Spleen (tissue), 11 donors: ENCODE measurements around the gene MAB21L3. TPM values are rescaled to one million over a fixed set of nuclear protein-coding genes. Genes with fewer than 3 reads are reported as not detected.
"Not testable (repeated sequence)": the region's sequence is repeated elsewhere in the genome, so short reads cannot be mapped to it uniquely, and the experiment has no call there.

Experiments
- DNase-seq: peaks from one replicate; pipeline ENCODE4 v3.0.0-alpha.2; 2020
- H3K27ac ChIP-seq, 8 donors: fragments of 200-600 bp; sonication (generic) in 7 of 8; 1 replicate in 4 of 8; 2 replicates in 4 of 8; pipeline versions ENCODE4 v1.5.0 to v1.8.0; 2016 to 2021; ENCODE audit warnings: inconsistent platforms in 4 of 8, mild to moderate bottlenecking in 4 of 8, moderate library complexity in 1 of 8
- H3K27me3 ChIP-seq, 7 donors: fragments of 200-600 bp; sonication (generic) in 6 of 7; replicated peaks in 1 of 7; 1 replicate in 4 of 7; 2 replicates in 3 of 7; pipeline versions ENCODE4 v1.5.0 to v1.8.0; 2016 to 2021; ENCODE audit warnings: inconsistent platforms in 3 of 7, mild to moderate bottlenecking in 1 of 7
- H3K36me3 ChIP-seq, 6 donors: fragments of 200-600 bp; sonication (generic) in 5 of 6; 1 replicate in 4 of 6; 2 replicates in 2 of 6; pipeline versions ENCODE4 v1.5.0 to v1.8.0; 2016 to 2021; ENCODE audit warnings: inconsistent platforms in 2 of 6
- H3K4me1 ChIP-seq, 6 donors: fragments of 200-600 bp; sonication (generic) in 5 of 6; 1 replicate in 3 of 6; 2 replicates in 3 of 6; pipeline versions ENCODE4 v1.5.0 to v1.8.0; 2016 to 2021; ENCODE audit warnings: inconsistent platforms in 3 of 6
- H3K4me3 ChIP-seq, 8 donors: fragments of 200-600 bp; sonication (generic) in 7 of 8; 1 replicate in 4 of 8; 2 replicates in 4 of 8; pipeline versions ENCODE4 v1.5.0 to v1.8.0; 2016 to 2021; ENCODE audit warnings: inconsistent platforms in 4 of 8, mild to moderate bottlenecking in 4 of 8, moderate library complexity in 2 of 8
- H3K9me3 ChIP-seq, 8 donors: fragments of 200-600 bp; sonication (generic) in 7 of 8; 1 replicate in 4 of 8; 2 replicates in 4 of 8; pipeline versions ENCODE4 v1.5.0 to v1.8.0; 2016 to 2021; ENCODE audit warnings: inconsistent platforms in 4 of 8
- POLR2A ChIP-seq, 3 donors: fragments of 450-650 bp; IDR thresholded peaks; one replicate each; pipeline ENCODE4 v1.5.1; 2017; ENCODE audit warnings: antibody characterized with exemption in 3 of 3, mild to moderate bottlenecking in 1 of 3
- POLR2AphosphoS5 ChIP-seq, 3 donors: sonication (generic); formaldehyde crosslinking; IDR thresholded peaks; one replicate each; pipeline ENCODE4 v1.5.1; 2017; ENCODE audit warnings: antibody characterized with exemption in 3 of 3
- WGBS, 5 donors: extraction: QIAGEN DNeasy Blood & Tissue Kit in 3 of 5; methylation state at CpG; one replicate each; pipeline versions ENCODE4 v1.1.5 to v1.1.7; 2013 to 2018; 5-methylcytosine and 5-hydroxymethylcytosine counted together
- intact Hi-C: fragments of 100-400 bp; cut with DNase I; formaldehyde crosslinking; loops from one replicate; pipeline ENCODE4 v1.15.0; 2023; ENCODE audit warnings: low total_unique reads
- polyA plus RNA-seq, 3 donors: library from polyadenylated mRNA; stranded (reverse); fragments of 200-250 nt; gene quantifications; one replicate each; pipeline ENCODE4 v1.2.1, GENCODE V29; 2013
- total RNA-seq, 7 donors: library from RNA; depleted of rRNA in 3 of 7; stranded (reverse); fragments of >200 nt in 3 of 7; fragmentation: NEBNext Ultra II Directional in 4 of 7; extraction: Animal tissue kit (Norgen Biotek cat#: 25700) in 4 of 7; gene quantifications; one replicate each; pipeline versions ENCODE4 v1.1.0 to v1.2.1, GENCODE V29; 2016 to 2021
- TF ChIP-seq, protein P1 (sequence below), 11 experiments: fragments of 200-600 bp in 7 of 11; fragments of 450-650 bp in 4 of 11; sonication (generic) in 4 of 11; IDR thresholded peaks in 8 of 11; conservative IDR thresholded peaks in 3 of 11; 1 replicate in 7 of 11; 2 replicates in 4 of 11; pipeline versions ENCODE4 v1.4.0 to v1.8.0; 2016 to 2021; ENCODE audit warnings: antibody characterized with exemption in 11 of 11, inconsistent platforms in 4 of 11, mild to moderate bottlenecking in 1 of 11
- donor health status: healthy with polysubstance abuse.
- donor health status: DM: no; HTN: no; CAD: no; lungs with moderate emphysema.
- donor health status: DM: no; HTN: no; CAD: no.
- donor health status: Bipolar disorder and iron deficiency.
- donor health status: healthy.
- donor health status: DM: no; HTN: no; CAD: no.
- donor health status: DM: yes; HTN: yes; CAD: no.

Gene MAB21L3
- total and polyA plus RNA-seq, 10 donors, result 0.07 to 2.0 (median 0.89) TPM; not detected in 2

- Histone ChIP-seq H3K4me3 (no peak overlapping the region), H3K9me3 (peaks cover 0 to 14% (median 7%) of the 10 kb centered on the region in 8 donors), H3K4me1 (peaks cover 0 to 10% (median 7%) of the 10 kb centered on the region in 6 donors), H3K27me3 (peaks cover 0 to 5% (median 0%) of the 10 kb centered on the region in 7 donors), H3K36me3 (no peaks in the 10 kb centered on the region), H3K27ac (no peak overlapping the region)
- TF ChIP-seq POLR2AphosphoS5 (IDR thresholded peaks at IDR 0.05) (no peak), POLR2A (IDR thresholded peaks at IDR 0.05) (no peak)
- TF ChIP-seq, protein P1, sequence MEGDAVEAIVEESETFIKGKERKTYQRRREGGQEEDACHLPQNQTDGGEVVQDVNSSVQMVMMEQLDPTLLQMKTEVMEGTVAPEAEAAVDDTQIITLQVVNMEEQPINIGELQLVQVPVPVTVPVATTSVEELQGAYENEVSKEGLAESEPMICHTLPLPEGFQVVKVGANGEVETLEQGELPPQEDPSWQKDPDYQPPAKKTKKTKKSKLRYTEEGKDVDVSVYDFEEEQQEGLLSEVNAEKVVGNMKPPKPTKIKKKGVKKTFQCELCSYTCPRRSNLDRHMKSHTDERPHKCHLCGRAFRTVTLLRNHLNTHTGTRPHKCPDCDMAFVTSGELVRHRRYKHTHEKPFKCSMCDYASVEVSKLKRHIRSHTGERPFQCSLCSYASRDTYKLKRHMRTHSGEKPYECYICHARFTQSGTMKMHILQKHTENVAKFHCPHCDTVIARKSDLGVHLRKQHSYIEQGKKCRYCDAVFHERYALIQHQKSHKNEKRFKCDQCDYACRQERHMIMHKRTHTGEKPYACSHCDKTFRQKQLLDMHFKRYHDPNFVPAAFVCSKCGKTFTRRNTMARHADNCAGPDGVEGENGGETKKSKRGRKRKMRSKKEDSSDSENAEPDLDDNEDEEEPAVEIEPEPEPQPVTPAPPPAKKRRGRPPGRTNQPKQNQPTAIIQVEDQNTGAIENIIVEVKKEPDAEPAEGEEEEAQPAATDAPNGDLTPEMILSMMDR (IDR thresholded peaks at IDR 0.05 in 8 of 11, conservative IDR thresholded peaks at IDR 0.05 in 3 of 11), result no peak
- DNase-seq, result no peak
- intact Hi-C loops, result loop anchor here (5.0 kb wide), 1 partner anchor 348 kb away; no protein-coding TSS in a partner anchor
- WGBS, 5 donors, result 89 to 94% (median 92%) methylated on average over 6 of the region's 6 CpGs
These were observed 28.5 kb downstream of the MAB21L3 start for GRCh38 chr1:116139592-116140134.

DNA sequence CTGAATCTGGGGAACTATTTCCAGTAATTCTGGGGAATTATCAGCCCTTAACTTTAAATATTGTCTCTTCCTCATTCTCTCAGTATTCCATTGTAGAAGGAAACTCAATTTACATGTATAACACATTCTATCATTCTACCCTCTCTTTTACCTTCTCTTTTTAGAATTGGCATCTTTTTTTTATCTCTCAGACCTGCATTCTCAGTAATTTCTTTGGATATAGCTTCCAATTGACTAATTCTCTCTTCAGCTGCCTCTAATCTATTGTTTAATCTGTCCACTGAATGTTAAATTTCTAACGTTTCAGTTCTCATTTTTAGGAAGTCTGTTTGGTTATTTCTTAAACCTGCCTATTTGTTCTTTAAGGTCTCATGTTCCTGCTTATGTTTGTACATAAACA is 33.0 kb downstream of the MAB21L3 start:
- no peak overlapping the region for H3K27ac ChIP-seq
- no peak overlapping the region for H3K4me3 ChIP-seq
- no peaks in the 10 kb centered on the region for H3K36me3 ChIP-seq
- intact Hi-C loops, result loop anchor here (5.0 kb wide), 1 partner anchor 343 kb away; no protein-coding TSS in a partner anchor
- no peak for DNase-seq
- peaks cover 0 to 5% (median 0%) of the 10 kb centered on the region in 7 donors for H3K27me3 ChIP-seq
- no peak for TF ChIP-seq POLR2AphosphoS5 (IDR thresholded peaks at IDR 0.05)
- TF ChIP-seq, protein P1 (IDR thresholded peaks at IDR 0.05 in 8 of 11, conservative IDR thresholded peaks at IDR 0.05 in 3 of 11), result no peak
- TF ChIP-seq POLR2A (IDR thresholded peaks at IDR 0.05), result no peak
- H3K9me3 ChIP-seq, result peaks cover 0 to 18% (median 7%) of the 10 kb centered on the region in 8 donors
- WGBS, 5 donors, result 47 to 88% (median 71%) methylated on average over 1 of the region's 1 CpG
- H3K4me1 ChIP-seq, result peaks cover 0 to 4% (median 2%) of the 10 kb centered on the region in 6 donors

GRCh38 chr1:116146447-116147113 is 35.4 kb downstream of the MAB21L3 start:
- H3K27ac ChIP-seq, DNase-seq, H3K4me1 ChIP-seq, H3K27me3 ChIP-seq, intact Hi-C loops, H3K36me3 ChIP-seq, H3K4me3 ChIP-seq: not testable (repeated sequence)
- WGBS, 5 donors, result 91 to 97% (median 93%) methylated on average over 10 to 37 of the region's 37 CpGs
- H3K9me3 ChIP-seq, result peaks cover 0 to 18% (median 7%) of the 10 kb centered on the region in 8 donors

DNA sequence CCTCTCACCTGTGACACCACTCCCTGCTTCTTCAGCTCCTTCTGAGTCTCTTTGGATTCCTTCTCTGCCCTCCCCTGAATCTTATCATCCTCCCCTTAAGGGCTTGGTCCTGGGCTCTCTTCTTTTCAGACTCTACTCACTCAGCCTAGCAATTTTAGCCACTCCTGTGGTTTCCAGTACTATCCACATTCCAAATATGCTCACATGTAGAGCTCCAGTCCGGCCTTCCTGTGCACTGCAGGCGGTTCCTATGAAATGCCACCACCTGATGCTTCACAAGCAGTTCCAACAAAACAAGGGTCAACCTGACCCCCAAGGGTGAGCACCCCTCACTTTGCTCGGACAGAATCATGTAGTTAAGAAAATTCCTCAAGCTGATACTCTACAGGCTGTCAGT is 35.9 kb downstream of the MAB21L3 start:
- WGBS, 5 donors, result 88 to 93% (median 91%) methylated on average over 3 of the region's 3 CpGs
- Histone ChIP-seq H3K4me3 (no peak overlapping the region), H3K36me3 (no peaks in the 10 kb centered on the region), H3K27ac (no peak overlapping the region), H3K4me1 (peaks cover 0 to 9% (median 7%) of the 10 kb centered on the region in 6 donors), H3K27me3 (peaks cover 0 to 3% (median 0%) of the 10 kb centered on the region in 7 donors), H3K9me3 (peaks cover 0 to 18% (median 7%) of the 10 kb centered on the region in 8 donors)
- intact Hi-C loops, result no loop called here
- no peak for DNase-seq
- TF ChIP-seq POLR2A (IDR thresholded peaks at IDR 0.05), result no peak
- no peak for TF ChIP-seq POLR2AphosphoS5 (IDR thresholded peaks at IDR 0.05)
- TF ChIP-seq, protein P1 (IDR thresholded peaks at IDR 0.05 in 8 of 11, conservative IDR thresholded peaks at IDR 0.05 in 3 of 11), result no peak
